Measurements from ENCODE around the gene NRBF2.
"Not testable (repeated sequence)": the region's sequence is repeated elsewhere in the genome, so short reads cannot be mapped to it uniquely, and the experiment has no call there.

The NRBF2 gene

DNA sequence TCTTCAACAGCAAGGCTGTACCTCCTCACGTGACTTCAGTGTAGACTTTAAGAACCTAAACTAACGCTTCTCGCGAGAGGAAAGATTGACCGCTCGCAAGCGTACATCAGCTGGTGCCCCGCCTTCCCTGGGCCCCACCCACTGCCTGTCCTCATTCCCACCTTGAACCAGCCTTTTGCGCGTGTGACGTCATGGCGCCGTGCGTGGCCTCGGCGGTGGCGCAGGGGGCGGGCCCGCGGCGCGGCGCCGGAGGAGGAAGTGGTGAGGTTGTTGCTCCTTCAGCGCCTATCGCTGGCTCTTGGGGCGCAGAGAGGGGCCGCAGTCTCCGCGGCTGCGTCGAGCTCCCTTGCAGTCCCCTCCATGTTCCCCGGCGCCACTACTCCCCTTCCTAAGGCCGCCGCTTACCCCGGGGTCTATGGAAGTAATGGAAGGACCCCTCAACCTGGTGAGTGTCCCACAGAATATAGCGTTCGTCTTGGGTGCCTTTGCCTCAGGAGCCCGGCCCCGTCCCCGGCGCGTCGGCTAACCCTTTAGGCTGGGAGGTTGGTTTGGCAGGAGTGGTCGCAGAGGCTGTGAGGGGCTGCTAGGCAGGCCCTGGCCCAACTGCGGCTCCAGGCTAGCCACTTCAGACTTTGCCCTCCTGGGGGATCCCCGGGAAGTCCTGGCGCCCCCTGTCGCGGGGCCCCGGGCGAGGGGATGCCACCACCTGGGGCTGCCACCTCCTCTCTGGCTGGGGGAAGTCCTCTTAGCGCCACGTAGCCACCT, at the start of gene NRBF2:
NRBF2 (plus strand) TSS at position 273 of the 765 bp plus-strand sequence; CDS start at position 416, 143 bp downstream.
- peak; percentile 98 for DNase-seq

DNA sequence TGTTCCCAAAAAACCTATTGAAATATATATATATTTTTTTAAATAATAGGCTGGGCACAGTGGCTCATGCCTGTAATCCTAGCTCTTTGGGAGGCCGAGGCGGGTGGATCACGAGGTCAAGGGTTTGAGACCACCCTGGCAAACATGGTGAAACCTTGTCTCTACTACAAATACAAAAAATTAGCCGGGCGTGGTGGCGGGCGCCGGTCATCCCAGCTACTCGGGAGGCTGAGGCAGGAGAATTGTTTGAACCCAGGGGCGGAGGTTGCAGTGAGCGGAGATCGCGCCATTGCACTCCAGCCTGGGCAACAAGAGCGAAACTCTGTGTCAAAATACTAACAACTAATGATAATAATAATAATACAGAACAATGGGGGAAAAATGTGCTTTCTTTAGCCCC, 49.7 kb upstream of the NRBF2 start:
- not testable (repeated sequence) for DNase-seq

GRCh38 chr10:63083904-63084689, 49.0 kb upstream of the NRBF2 start:
- DNase-seq = peak; percentile 26

GRCh38 chr10:63084690-63085382, 48.3 kb upstream of the NRBF2 start:
- DNase-seq = no peak

DNA sequence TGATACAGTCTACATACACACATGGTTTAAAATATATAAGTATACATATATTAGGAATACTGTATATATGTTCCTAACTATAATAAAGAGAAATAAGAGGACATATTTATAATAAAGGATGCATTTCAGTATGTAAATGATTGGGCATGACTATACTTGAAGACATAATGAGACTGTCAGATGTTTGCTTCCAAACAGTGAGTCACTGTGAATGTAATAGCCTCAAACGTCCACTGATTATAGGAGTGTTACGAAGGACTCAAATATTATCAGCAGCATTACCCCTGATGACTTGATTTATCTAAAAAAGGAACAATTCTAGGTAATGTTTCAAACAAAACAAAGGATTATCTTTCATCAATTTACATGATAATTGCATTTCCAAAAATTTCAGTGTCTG, 39.9 kb upstream of the NRBF2 start:
- DNase-seq = no peak

DNA sequence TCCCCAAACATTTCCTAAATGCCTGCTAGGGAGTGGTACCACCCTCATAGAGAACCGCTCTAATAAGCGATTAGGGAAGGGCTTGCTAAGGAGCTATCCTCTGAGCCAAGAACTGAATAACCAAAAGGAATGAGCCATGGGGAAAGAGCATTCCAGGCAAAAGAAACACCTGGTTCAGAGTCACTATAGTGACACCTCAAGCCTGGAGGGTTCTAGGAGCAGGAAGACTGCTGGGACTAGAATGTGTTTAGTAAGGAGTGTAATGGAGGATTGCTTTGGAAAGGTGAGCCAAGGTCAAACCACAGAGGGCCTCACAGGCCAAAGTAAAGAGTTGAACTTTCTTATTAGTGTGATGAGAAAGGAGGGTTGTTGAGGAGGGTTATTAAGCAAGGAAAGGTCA, 38.7 kb upstream of the NRBF2 start:
- no peak for DNase-seq

DNA sequence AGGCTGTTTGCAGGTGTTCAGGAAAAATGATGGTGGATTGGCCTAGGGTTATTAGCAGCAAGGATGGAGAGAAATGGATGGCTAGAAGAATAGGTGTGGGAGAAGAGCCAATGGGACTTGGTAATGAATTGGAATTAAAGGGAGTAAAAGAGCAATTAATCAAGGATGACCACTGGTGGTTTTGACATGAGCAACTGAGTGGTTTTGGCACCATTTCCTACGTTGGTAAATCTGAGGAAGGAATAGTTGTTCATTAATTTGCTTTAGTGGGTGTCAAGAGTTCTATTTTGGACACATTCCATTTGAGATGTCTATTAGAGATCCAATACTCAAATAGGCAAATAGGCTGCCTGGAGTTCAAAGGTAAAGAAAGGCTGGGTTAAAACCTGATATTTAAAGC, 38.2 kb upstream of the NRBF2 start:
- no peak for DNase-seq

GRCh38 chr10:63099734-63100133, 33.4 kb upstream of the NRBF2 start:
- DNase-seq = no peak

- not testable (repeated sequence) for DNase-seq
Measured at GRCh38 chr10:63101091-63101490, 32.0 kb upstream of the NRBF2 start.

- DNase-seq = not testable (repeated sequence)
Measured at GRCh38 chr10:63102279-63102883, 30.7 kb upstream of the NRBF2 start.

DNA sequence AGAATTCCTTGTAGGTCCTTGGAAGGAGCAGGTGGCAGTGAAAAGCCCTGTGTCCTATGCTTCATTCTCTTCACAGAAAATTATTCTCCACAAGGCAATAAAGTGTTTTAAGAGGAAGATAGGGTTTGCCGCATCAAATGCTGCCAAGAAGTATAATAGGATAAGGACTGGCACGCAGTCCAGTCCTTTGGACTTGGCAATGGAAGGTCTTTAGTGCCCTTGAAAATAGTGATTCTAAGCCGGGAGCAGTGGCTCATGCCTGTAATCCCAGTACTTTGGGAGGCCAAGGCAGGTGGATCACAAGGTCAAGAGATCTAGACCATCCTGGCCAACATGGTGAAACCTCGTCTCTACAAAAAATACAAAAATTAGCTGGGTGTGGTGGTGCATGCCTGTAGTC, 29.9 kb upstream of the NRBF2 start:
- DNase-seq = not testable (repeated sequence)

DNA sequence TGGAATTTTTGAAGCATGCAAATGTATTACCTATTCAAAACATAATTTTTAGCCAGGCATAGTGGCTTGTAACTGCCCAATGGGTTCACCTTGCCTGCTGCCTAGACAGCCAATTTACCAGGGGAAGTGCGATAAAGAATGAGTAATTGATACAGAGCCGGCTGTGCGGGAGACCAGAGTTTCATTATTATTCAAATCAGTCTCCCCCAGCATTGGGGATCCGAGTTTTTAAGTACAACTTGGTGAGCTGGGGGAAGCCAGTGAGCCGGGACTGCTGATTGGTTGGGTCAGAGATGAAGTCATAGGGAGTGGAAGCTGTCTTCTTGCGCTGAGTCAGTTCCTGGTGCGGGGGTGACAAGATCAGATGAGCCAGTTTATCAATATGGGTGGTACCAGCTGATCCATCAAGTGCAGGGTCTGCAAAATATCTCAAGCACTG, 29.1 kb upstream of the NRBF2 start:
- DNase-seq = no peak

GRCh38 chr10:63105225-63106110, 27.7 kb upstream of the NRBF2 start:
- DNase-seq = peak; percentile 18

GRCh38 chr10:63106111-63106755, 26.9 kb upstream of the NRBF2 start:
- DNase-seq = peak; percentile 34

- no peak for DNase-seq
Measured at GRCh38 chr10:63107943-63108437, 25.1 kb upstream of the NRBF2 start.

DNA sequence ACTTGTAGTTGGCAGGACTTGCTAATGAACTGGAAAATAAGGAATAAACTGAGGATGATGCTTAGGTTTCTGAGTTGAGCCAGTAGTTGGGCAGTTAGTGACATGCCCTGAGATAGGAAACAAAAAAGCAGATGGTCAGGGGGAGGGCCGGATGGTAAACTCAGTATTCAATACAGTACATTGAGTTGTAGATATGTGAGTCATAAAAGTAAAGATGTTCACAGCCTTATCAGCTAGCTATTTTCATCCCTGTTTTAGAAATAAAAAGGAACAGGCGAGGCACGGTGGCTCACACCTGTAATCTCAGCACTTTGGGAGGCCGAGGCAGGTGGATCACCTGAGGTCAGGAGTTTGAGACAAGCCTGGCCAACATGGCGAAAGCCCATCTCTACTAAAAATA, 22.2 kb upstream of the NRBF2 start:
- no peak for DNase-seq

DNA sequence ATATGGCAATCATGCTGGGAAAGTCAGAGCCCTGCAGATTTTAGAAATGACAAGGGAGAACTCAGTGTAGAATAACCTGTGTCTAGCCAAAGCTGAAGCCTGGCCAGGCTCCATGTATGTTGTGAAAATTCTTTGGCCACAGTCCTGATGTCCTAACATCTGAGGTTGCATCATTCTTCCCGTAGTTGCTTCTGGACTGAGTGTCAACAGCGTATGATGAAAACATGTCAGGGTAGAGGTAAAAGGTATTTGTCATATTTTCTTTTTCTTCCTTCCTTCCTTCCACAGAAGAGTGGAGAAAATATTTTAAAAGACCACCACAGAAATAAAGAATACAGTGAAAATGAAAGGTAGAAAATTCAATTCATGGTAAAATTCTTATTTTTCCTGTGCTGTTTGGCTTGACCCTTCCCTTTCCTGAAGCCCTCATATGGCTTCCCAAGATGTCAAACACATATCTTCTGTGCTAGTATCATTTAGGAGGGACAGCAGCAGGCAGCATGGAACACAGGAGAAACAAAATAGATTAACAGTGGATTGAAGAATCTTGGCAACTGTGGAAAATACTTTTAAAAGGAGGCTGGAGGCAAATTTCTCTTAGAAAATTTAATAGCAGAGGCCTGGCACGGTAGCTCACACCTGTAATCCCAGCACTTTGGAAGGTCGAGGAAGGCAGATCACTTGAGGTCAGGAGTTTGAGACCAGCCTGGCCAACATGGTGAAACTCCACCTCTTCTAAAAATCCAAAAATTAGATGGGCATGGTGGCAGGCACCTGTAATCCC, 18.9 kb upstream of the NRBF2 start:
- DNase-seq = peak; percentile 79

DNA sequence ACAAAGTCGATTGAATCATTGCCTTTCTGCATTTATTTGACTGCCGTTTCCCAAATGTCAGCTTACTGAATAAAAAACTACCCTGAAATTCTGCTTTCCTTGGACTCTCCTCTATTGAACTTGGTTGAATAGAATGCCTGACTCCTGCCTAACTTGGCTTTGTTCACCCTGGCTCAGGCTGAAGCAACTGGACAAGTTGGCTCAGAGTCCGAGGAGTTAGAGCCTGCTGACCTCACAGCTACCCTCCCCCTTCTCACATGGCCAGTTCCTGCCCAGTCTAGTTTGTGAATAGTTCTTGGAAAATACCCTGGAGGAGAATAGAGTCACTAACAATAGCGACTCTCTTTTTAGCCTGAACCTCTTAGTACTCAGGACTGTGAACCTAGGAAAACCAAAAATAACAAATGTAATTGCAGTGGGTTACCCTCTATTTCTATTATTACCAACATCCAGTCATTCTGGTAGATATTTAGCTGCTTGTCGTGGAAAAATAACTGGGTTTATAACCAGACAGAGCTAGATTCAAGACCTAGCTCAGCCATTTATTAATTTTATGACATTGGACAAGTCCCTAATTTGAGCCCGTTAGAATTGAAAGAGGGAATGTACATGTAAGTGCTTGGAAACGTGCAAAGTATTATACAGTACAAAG, 17.3 kb upstream of the NRBF2 start:
- DNase-seq = peak; percentile 77

- DNase-seq = no peak
Measured at GRCh38 chr10:63116452-63117072, 16.6 kb upstream of the NRBF2 start.
